ENCODE data around the gene GOLGA7B. TPM values are rescaled to one million over a fixed set of nuclear protein-coding genes. Genes with fewer than 3 reads are reported as not detected.

The GOLGA7B gene
- total and polyA plus RNA-seq, 2 donors (not counting 3 experiments of a cell fraction or from before 2014, with no cell fraction given) = 0.03 TPM; not detected in 1

DNA sequence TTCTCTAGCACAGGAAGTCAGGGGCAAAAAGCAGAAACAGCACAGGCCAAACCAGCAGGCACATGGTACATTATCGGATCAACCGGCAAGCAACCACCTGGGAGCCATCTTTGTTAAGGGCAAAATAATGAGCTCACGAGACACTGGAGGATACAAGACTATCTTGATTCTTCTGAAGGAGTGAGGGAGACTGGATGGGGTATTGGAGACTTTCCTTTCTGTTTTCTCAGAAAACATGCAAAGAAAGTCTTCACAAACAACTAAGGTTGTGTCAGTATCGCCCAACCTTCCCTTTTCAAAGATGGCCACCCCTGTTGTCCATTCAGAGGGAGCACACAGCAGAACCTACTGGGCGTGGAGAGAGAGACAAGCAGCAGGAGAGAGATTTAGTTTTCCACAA is 29.6 kb downstream of the GOLGA7B start:
- no peak for TF ChIP-seq MYC (IDR thresholded peaks at IDR 0.05; ENCODE audit: low read depth, low read length)
- TF ChIP-seq POLR2AphosphoS5 (IDR thresholded peaks at IDR 0.05; ENCODE audit: insufficient read depth, low read depth, low read length) = no peak
- TF ChIP-seq, protein P1, sequence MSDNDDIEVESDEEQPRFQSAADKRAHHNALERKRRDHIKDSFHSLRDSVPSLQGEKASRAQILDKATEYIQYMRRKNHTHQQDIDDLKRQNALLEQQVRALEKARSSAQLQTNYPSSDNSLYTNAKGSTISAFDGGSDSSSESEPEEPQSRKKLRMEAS (IDR thresholded peaks at IDR 0.05; ENCODE audit: insufficient read depth, insufficient read length) = no peak
- TF ChIP-seq FOS (IDR thresholded peaks at IDR 0.05; ENCODE audit: borderline replicate concordance, insufficient read depth, low read length) = no peak
- TF ChIP-seq CTCF (IDR thresholded peaks at IDR 0.05; ENCODE audit: extremely low read depth in 1 of 2, insufficient read depth in 1 of 2, low read depth in 1 of 2, low read length in 2 of 2) = no peak
- no peak for TF ChIP-seq POLR2A (IDR thresholded peaks at IDR 0.05; ENCODE audit: low read depth, low read length)
- no peak for TF ChIP-seq EZH2 (IDR thresholded peaks at IDR 0.05; ENCODE audit: borderline replicate concordance, low read depth, low read length, severe bottlenecking)
- TF ChIP-seq JUN (IDR thresholded peaks at IDR 0.05; ENCODE audit: borderline replicate concordance, insufficient read depth, insufficient read length, low read depth) = no peak
- TF ChIP-seq GATA2 (IDR thresholded peaks at IDR 0.05; ENCODE audit: insufficient read depth, insufficient read length, low read depth, low read length) = no peak
- FAIRE-seq (no peak), DNase-seq (ENCODE audit: low read depth, low spot score) (no peak)
- no TSS peak for BruUV-seq (replicated peaks)
- Histone ChIP-seq H3K79me2 (ENCODE audit: control insufficient read depth, insufficient read depth, low read length) (no peaks in the 10 kb centered on the region), H3K4me3 (replicated peaks in 1 of 3; ENCODE audit: insufficient read depth in 1 of 3, low read depth in 1 of 3, low read length in 3 of 3) (no peak overlapping the region), H3K4me1 (ENCODE audit: control insufficient read depth, extremely low read depth, insufficient read depth, low read length) (peaks cover 9% of the 10 kb centered on the region), H3K4me2 (ENCODE audit: insufficient read depth, low read length) (no peak overlapping the region), H2AFZ (ENCODE audit: low read depth, low read length) (no peak overlapping the region), H3K27ac (ENCODE audit: insufficient read depth, low read depth, low read length) (no peak overlapping the region), H3K9me1 (replicated peaks; ENCODE audit: control insufficient read depth, extremely low read depth, insufficient read depth, low read length) (no peaks in the 10 kb centered on the region), H3K9me3 (replicated peaks; ENCODE audit: control insufficient read depth, insufficient read depth, low read length) (no peaks in the 10 kb centered on the region), H3K36me3 (ENCODE audit: control insufficient read depth in 2 of 2, extremely low read depth in 1 of 2, insufficient read depth in 2 of 2, low read length in 2 of 2) (no peaks in the 10 kb centered on the region), H3K9ac (replicated peaks; ENCODE audit: extremely low read depth, insufficient read depth, low read length) (no peak overlapping the region), H4K20me1 (replicated peaks; ENCODE audit: control insufficient read depth, extremely low read depth, insufficient read depth, low read length) (no peaks in the 10 kb centered on the region), H3K27me3 (ENCODE audit: control insufficient read depth in 2 of 2, insufficient read depth in 2 of 2, low read length in 2 of 2) (no peaks in the 10 kb centered on the region)
- intact Hi-C loops (cut with micrococcal nuclease) = no loop called here
- POLR2A ChIA-PET = no interaction called here
- dilution Hi-C loops (cut with MboI; ENCODE audit: extremely low pct_ligation_motif_present, low sequenced_read_pairs) = no loop called here
- CTCF ChIA-PET = no interaction called here
